Keratinocyte (primary cell): ENCODE data around the gene SMCR8. TPM values are rescaled to one million over a fixed set of nuclear protein-coding genes. Genes with fewer than 3 reads are reported as not detected.

Experiments
- DNase-seq: peaks from one replicate; pipeline ENCODE4 v3.0.0-alpha.2; 2011; ENCODE audit warnings: low read depth, missing footprints, low spot score
- FAIRE-seq: peaks from 2 replicates; lab custom pipeline; 2011; peaks lifted over from hg19 to GRCh38; lab: Jason Lieb, UNC
- H2AFZ ChIP-seq: 2 replicates; pipeline ENCODE4 v1.6.0; 2012; ENCODE audit warnings: low read length, control low read depth, inconsistent platforms; ENCODE audit not compliant: control insufficient read depth
- H3K27ac ChIP-seq: 2 replicates; pipeline ENCODE4 v1.5.1; 2011; ENCODE audit warnings: low read length; ENCODE audit not compliant: control insufficient read depth, insufficient read depth
- H3K27me3 ChIP-seq: 3 replicates; pipeline ENCODE4 v1.6.0; 2011; ENCODE audit warnings: low read length; ENCODE audit not compliant: control insufficient read depth, insufficient read depth; ENCODE audit errors: extremely low read depth
- H3K36me3 ChIP-seq, 2 experiments: 2 replicates in 1 of 2; 3 replicates in 1 of 2; pipeline ENCODE4 v1.5.1; 2011; ENCODE audit warnings: low read length in 2 of 2, mild to moderate bottlenecking in 1 of 2; ENCODE audit not compliant: control insufficient read depth in 2 of 2, insufficient read depth in 2 of 2; ENCODE audit errors: extremely low read depth in 1 of 2
- H3K4me1 ChIP-seq: 3 replicates; pipeline ENCODE4 v1.5.1; 2011; ENCODE audit warnings: low read length; ENCODE audit not compliant: control insufficient read depth, insufficient read depth; ENCODE audit errors: extremely low read depth
- H3K4me2 ChIP-seq: 3 replicates; pipeline ENCODE4 v1.6.0; 2011; ENCODE audit warnings: low read depth, low read length; ENCODE audit not compliant: control insufficient read depth, insufficient read depth; ENCODE audit errors: extremely low read depth
- H3K4me3 ChIP-seq, 3 experiments: fragments of 200-600 bp in 1 of 3; sonication (generic) in 1 of 3; 2 replicates in 2 of 3; 3 replicates in 1 of 3; pipeline ENCODE4 v1.5.1; 2011 to 2016; ENCODE audit warnings: low read length in 3 of 3, mild to moderate bottlenecking in 3 of 3, control low read depth in 2 of 3, inconsistent platforms in 1 of 3, low read depth in 1 of 3, mixed read lengths in 1 of 3, mixed run types in 1 of 3, moderate library complexity in 1 of 3; ENCODE audit not compliant: control insufficient read depth in 2 of 3, insufficient read depth in 2 of 3; ENCODE audit errors: extremely low read depth in 1 of 3
- H3K79me2 ChIP-seq: 2 replicates; pipeline ENCODE4 v1.6.0; 2012; ENCODE audit warnings: low read length; ENCODE audit not compliant: control insufficient read depth, insufficient read depth
- H3K9ac ChIP-seq: 3 replicates; pipeline ENCODE4 v1.6.0; 2011; ENCODE audit warnings: low read length; ENCODE audit not compliant: control insufficient read depth, insufficient read depth; ENCODE audit errors: extremely low read depth
- H3K9me1 ChIP-seq: 3 replicates; pipeline ENCODE4 v1.6.0; 2011; ENCODE audit warnings: low read length; ENCODE audit not compliant: control insufficient read depth, insufficient read depth; ENCODE audit errors: extremely low read depth
- H3K9me3 ChIP-seq: 2 replicates; pipeline ENCODE4 v1.5.1; 2012; ENCODE audit warnings: low read depth, low read length; ENCODE audit not compliant: control insufficient read depth
- H4K20me1 ChIP-seq: 3 replicates; pipeline ENCODE4 v1.6.0; 2011; ENCODE audit warnings: low read length; ENCODE audit not compliant: control insufficient read depth, insufficient read depth; ENCODE audit errors: extremely low read depth
- EZH2 ChIP-seq: IDR thresholded peaks from one replicate; pipeline ENCODE4 v1.6.1; 2012; ENCODE audit warnings: inconsistent platforms, mild to moderate bottlenecking, low read length, moderate library complexity
- dilution Hi-C: fragments of 300-500 bp; cut with MboI; formaldehyde crosslinking; loops from one replicate; pipeline ENCODE4 v1.7.0; 2020; ENCODE audit warnings: low sequenced_read_pairs; ENCODE audit not compliant: extremely low pct_ligation_motif_present
- polyA plus RNA-seq, 5 experiments: library from polyadenylated mRNA; depleted of rRNA in 3 of 5; stranded (reverse) in 3 of 5; stranded (forward) in 1 of 5; unstranded in 1 of 5; fragments of >200 nt; gene quantifications; 1 replicate in 1 of 5; 2 replicates in 3 of 5; 3 replicates in 1 of 5; pipeline versions ENCODE4 v1.2.1 to v1.2.3, GENCODE V29; 2011 to 2012; ENCODE audit warnings: missing spikeins in 2 of 5, low read depth in 1 of 5, low replicate concordance in 1 of 5
- TF ChIP-seq, protein P1 (sequence below), 3 experiments: IDR thresholded peaks in 1 of 3; conservative IDR thresholded peaks in 1 of 3; optimal IDR thresholded peaks in 1 of 3; 2 replicates in 2 of 3; 3 replicates in 1 of 3; pipeline versions ENCODE3 to v1.5.1; 2011; ENCODE audit warnings: low read length in 3 of 3, mild to moderate bottlenecking in 3 of 3, moderate library complexity in 2 of 3, control low read depth in 1 of 3, inconsistent platforms in 1 of 3; ENCODE audit not compliant: insufficient read depth in 2 of 3; ENCODE audit errors: extremely low read depth in 1 of 3

Gene SMCR8
- polyA plus RNA-seq, 1 donor (not counting 4 experiments of a cell fraction or from before 2014, with no cell fraction given), result 7.8 TPM

DNA sequence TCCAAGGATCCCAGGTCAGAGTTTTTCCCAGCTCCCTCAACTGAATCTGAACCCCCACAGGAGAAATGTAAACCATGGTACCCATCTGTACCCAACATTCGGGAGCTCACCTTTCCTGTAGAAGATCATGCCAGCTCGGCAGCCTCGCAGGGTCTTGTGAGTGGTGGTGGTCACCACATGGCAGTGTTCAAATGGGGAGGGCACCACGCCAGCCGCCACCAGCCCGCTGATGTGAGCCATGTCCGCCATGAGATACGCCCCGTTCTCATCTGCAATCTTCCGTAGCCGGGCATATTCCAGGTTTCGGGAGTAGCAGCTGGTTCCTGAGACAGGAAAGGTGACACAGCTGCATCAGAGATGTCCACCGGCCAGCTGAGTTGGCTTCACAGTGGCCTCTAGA is 24.8 kb downstream of the SMCR8 start:
- no peak overlapping the region for H2AFZ ChIP-seq
- peaks cover 3% of the 10 kb centered on the region for H3K9me1 ChIP-seq
- H3K9ac ChIP-seq, result no peak overlapping the region
- TF ChIP-seq, protein P1, sequence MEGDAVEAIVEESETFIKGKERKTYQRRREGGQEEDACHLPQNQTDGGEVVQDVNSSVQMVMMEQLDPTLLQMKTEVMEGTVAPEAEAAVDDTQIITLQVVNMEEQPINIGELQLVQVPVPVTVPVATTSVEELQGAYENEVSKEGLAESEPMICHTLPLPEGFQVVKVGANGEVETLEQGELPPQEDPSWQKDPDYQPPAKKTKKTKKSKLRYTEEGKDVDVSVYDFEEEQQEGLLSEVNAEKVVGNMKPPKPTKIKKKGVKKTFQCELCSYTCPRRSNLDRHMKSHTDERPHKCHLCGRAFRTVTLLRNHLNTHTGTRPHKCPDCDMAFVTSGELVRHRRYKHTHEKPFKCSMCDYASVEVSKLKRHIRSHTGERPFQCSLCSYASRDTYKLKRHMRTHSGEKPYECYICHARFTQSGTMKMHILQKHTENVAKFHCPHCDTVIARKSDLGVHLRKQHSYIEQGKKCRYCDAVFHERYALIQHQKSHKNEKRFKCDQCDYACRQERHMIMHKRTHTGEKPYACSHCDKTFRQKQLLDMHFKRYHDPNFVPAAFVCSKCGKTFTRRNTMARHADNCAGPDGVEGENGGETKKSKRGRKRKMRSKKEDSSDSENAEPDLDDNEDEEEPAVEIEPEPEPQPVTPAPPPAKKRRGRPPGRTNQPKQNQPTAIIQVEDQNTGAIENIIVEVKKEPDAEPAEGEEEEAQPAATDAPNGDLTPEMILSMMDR (optimal IDR thresholded peaks at IDR 0.05 in 1 of 3, IDR thresholded peaks at IDR 0.05 in 1 of 3, conservative IDR thresholded peaks at IDR 0.05 in 1 of 3; ENCODE audit: extremely low read depth in 1 of 3, insufficient read depth in 2 of 3, low read length in 3 of 3), result no peak
- TF ChIP-seq EZH2, result no peak
- FAIRE-seq (no peak), DNase-seq (no peak)
- H3K27me3 ChIP-seq, result no peaks in the 10 kb centered on the region
- no peak overlapping the region for H3K27ac ChIP-seq
- H3K36me3 ChIP-seq, result peaks cover 5 to 20% of the 10 kb centered on the region in 2 experiments
- H3K79me2 ChIP-seq, result no peaks in the 10 kb centered on the region
- H4K20me1 ChIP-seq, result no peaks in the 10 kb centered on the region
- H3K4me1 ChIP-seq, result no peaks in the 10 kb centered on the region
- H3K9me3 ChIP-seq, result no peaks in the 10 kb centered on the region
- no peak overlapping the region for H3K4me2 ChIP-seq
- dilution Hi-C loops, result no loop called here
- no peak overlapping the region for H3K4me3 ChIP-seq

DNA sequence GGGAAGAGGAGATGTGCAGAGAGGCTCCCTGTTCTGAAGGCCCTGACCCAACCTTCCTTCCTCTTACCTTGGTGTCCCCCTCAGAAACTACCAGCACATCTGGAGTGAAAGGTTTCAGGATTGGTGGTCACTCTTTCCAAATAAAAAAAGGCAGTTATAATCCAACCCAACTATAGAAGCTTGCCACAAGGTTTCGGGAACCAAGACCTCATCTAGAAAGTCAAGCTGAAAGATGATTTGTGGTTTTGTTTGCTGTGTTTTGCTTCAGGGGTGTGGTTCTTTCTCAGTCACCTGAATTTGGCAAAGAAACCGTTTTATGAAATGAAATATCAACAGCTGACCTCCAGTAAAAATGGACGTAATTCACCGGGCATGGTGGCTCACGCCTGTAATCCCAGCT is 28.9 kb downstream of the SMCR8 start:
- Histone ChIP-seq H3K27me3 (no peaks in the 10 kb centered on the region), H3K9me3 (no peaks in the 10 kb centered on the region), H3K4me1 (no peaks in the 10 kb centered on the region), H3K27ac (no peak overlapping the region), H3K79me2 (no peaks in the 10 kb centered on the region), H3K4me3 (no peak overlapping the region), H4K20me1 (no peaks in the 10 kb centered on the region), H3K9ac (no peak overlapping the region), H3K9me1 (peaks cover 3% of the 10 kb centered on the region), H2AFZ (no peak overlapping the region), H3K36me3 (peaks cover 6 to 29% of the 10 kb centered on the region in 2 experiments), H3K4me2 (no peak overlapping the region)
- no peak for DNase-seq
- no peak for FAIRE-seq
- dilution Hi-C loops, result no loop called here
- TF ChIP-seq, protein P1 (optimal IDR thresholded peaks at IDR 0.05 in 1 of 3, IDR thresholded peaks at IDR 0.05 in 1 of 3, conservative IDR thresholded peaks at IDR 0.05 in 1 of 3; ENCODE audit: extremely low read depth in 1 of 3, insufficient read depth in 2 of 3, low read length in 3 of 3), result no peak
- no peak for TF ChIP-seq EZH2
